HEK293T (cell line): ENCODE data around the gene OR11H6.
"Not testable (repeated sequence)": the region's sequence is repeated elsewhere in the genome, so short reads cannot be mapped to it uniquely, and the experiment has no call there.

Experiments used
- CTCF ChIA-PET: fragments of 350-600 bp; formaldehyde crosslinking; extraction: SDS; loops from one replicate; lab custom pipeline; 2021; ENCODE audit warnings: antibody characterized with exemption, inconsistent platforms; lab: Yijun Ruan, JAX
- POLR2A ChIA-PET: fragments of 350-600 bp; formaldehyde crosslinking; extraction: SDS; loops from one replicate; lab custom pipeline; 2020; ENCODE audit warnings: antibody characterized with exemption, inconsistent platforms; lab: Yijun Ruan, JAX
- DNase-seq: peaks from one replicate; pipeline ENCODE4 v3.0.0; 2012; ENCODE audit warnings: mixed read lengths; ENCODE audit errors: extremely low spot score
- ARNT ChIP-seq: fragments of 450-650 bp; IDR thresholded peaks from 2 replicates; pipeline ENCODE4 v1.6.1; 2017; ENCODE audit warnings: mild to moderate bottlenecking
- BHLHE40 ChIP-seq: fragments of 450-650 bp; IDR thresholded peaks from 2 replicates; pipeline ENCODE4 v1.6.1; 2016; ENCODE audit warnings: mild to moderate bottlenecking, moderate library complexity, borderline replicate concordance
- CTBP1 ChIP-seq: fragments of 450-650 bp; IDR thresholded peaks from 2 replicates; pipeline ENCODE4 v1.6.1; 2016; ENCODE audit warnings: borderline replicate concordance
- ELF4 ChIP-seq: fragments of 450-650 bp; IDR thresholded peaks from 2 replicates; pipeline ENCODE4 v1.6.1; 2017; ENCODE audit warnings: antibody characterized with exemption
- FOXA1 ChIP-seq: fragments of 450-650 bp; IDR thresholded peaks from 2 replicates; pipeline ENCODE4 v1.6.1; 2016; ENCODE audit warnings: mild to moderate bottlenecking
- FOXK2 ChIP-seq: fragments of 450-650 bp; IDR thresholded peaks from 2 replicates; pipeline ENCODE4 v1.6.1; 2016; ENCODE audit warnings: mild to moderate bottlenecking
- FOXM1 ChIP-seq: fragments of 450-650 bp; IDR thresholded peaks from 2 replicates; pipeline ENCODE4 v1.6.1; 2017; ENCODE audit warnings: mild to moderate bottlenecking, borderline replicate concordance
- HDGF ChIP-seq: fragments of 450-650 bp; IDR thresholded peaks from 2 replicates; pipeline ENCODE4 v1.6.1; 2017; ENCODE audit warnings: antibody characterized with exemption, borderline replicate concordance
- L3MBTL2 ChIP-seq: fragments of 450-650 bp; conservative IDR thresholded peaks from 2 replicates; pipeline ENCODE4 v1.6.1; 2016; ENCODE audit warnings: mild to moderate bottlenecking
- LEF1 ChIP-seq: fragments of 450-650 bp; IDR thresholded peaks from 2 replicates; pipeline ENCODE4 v1.6.1; 2017; ENCODE audit warnings: mild to moderate bottlenecking, borderline replicate concordance
- NFRKB ChIP-seq: fragments of 450-650 bp; IDR thresholded peaks from 2 replicates; pipeline ENCODE4 v1.6.1; 2016; ENCODE audit warnings: mild to moderate bottlenecking, moderate library complexity
- SP1 ChIP-seq: fragments of 450-650 bp; IDR thresholded peaks from 2 replicates; pipeline ENCODE4 v1.6.1; 2017
- SUZ12 ChIP-seq: fragments of 450-650 bp; IDR thresholded peaks from 2 replicates; pipeline ENCODE4 v1.6.1; 2016; ENCODE audit warnings: mild to moderate bottlenecking
- TARDBP ChIP-seq: fragments of 450-650 bp; IDR thresholded peaks from 2 replicates; pipeline ENCODE4 v1.6.1; 2016
- ZNF384 ChIP-seq: fragments of 450-650 bp; IDR thresholded peaks from 2 replicates; pipeline ENCODE4 v1.6.1; 2016
- TF ChIP-seq, protein P1 (sequence below): fragments of 450-650 bp; IDR thresholded peaks from 2 replicates; pipeline ENCODE4 v1.6.1; 2016

The OR11H6 gene

GRCh38 chr14:20198991-20199390, 24.5 kb upstream of the OR11H6 start:
- no peak for DNase-seq
- ChIA-PET CTCF (no interaction called here), POLR2A (no interaction called here)
- TF ChIP-seq CTBP1 (no peak), FOXK2 (no peak), L3MBTL2 (no peak), LEF1 (no peak), ARNT (no peak), SUZ12 (no peak), FOXM1 (no peak)
- TF ChIP-seq, protein P1, sequence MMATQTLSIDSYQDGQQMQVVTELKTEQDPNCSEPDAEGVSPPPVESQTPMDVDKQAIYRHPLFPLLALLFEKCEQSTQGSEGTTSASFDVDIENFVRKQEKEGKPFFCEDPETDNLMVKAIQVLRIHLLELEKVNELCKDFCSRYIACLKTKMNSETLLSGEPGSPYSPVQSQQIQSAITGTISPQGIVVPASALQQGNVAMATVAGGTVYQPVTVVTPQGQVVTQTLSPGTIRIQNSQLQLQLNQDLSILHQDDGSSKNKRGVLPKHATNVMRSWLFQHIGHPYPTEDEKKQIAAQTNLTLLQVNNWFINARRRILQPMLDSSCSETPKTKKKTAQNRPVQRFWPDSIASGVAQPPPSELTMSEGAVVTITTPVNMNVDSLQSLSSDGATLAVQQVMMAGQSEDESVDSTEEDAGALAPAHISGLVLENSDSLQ = no peak

DNA sequence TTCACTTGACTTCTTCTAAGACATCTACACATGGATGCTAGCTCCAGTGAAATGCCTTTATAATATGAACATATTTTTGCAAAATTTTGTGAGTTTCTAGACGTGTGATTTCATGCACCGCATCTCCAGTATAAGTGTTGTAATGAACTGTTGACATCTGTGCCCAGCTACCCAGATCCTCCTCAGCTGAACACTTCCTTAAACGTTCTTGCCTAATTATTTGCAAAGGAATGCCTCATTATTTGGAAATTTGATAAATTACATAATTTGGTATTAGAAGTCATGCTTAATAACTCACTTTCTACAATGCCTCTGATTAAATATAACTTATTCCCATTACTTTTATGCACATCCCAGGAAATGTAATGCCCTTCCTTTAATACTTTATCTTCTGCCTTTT, 18.8 kb upstream of the OR11H6 start:
- CTCF ChIA-PET = no interaction called here
- TF ChIP-seq BHLHE40 = no peak
- no peak for TF ChIP-seq HDGF
- TF ChIP-seq FOXA1 = no peak
- no peak for TF ChIP-seq ZNF384
- TF ChIP-seq L3MBTL2 = no peak
- no peak for DNase-seq
- POLR2A ChIA-PET = no interaction called here

GRCh38 chr14:20209595-20209994, 13.9 kb upstream of the OR11H6 start:
- TF ChIP-seq ZNF384 (no peak), TARDBP (no peak), SUZ12 (no peak), FOXA1 (no peak), ARNT (no peak), L3MBTL2 (no peak), FOXM1 (no peak), SP1 (no peak), LEF1 (no peak), FOXK2 (no peak), HDGF (no peak), BHLHE40 (no peak), CTBP1 (no peak), NFRKB (no peak), ELF4 (no peak)
- TF ChIP-seq, protein P1 = no peak
- CTCF ChIA-PET = no interaction called here
- DNase-seq = no peak
- POLR2A ChIA-PET = no interaction called here

- DNase-seq, CTCF ChIA-PET, POLR2A ChIA-PET: not testable (repeated sequence)
These were observed 11.1 kb upstream of the OR11H6 start for GRCh38 chr14:20212406-20212805.

- ChIA-PET CTCF (interaction anchor here (0.6 kb wide), 1 partner anchor 480 kb away, joined by 3 read pairs; no protein-coding TSS in a partner anchor), POLR2A (no interaction called here)
- no peak for DNase-seq
- TF ChIP-seq NFRKB (no peak), HDGF (no peak)
These were observed 8.3 kb upstream of the OR11H6 start for GRCh38 chr14:20215196-20215595.

DNA sequence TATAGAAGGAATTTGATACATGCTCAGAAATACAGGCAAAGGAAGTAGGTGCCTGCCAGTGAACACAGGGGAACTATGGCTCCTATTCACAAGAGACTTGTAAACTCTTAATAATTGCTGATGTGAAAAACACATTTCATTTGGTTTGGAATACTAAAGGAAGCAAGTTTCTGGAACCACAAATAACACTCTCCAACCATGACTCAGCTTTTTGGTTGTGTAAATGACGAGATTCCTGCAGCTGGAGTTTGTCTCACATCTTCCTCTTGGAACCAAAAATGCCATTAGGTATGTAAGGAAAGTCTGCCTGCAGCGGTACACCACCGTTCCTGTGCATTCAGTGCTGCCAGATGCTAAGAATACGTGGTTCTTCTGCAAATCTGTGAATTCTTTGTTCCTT, 4.5 kb upstream of the OR11H6 start:
- ChIA-PET POLR2A (no interaction called here), CTCF (no interaction called here)
- no peak for DNase-seq
- TF ChIP-seq BHLHE40 = no peak
- TF ChIP-seq HDGF = no peak
- TF ChIP-seq FOXM1 = no peak

DNA sequence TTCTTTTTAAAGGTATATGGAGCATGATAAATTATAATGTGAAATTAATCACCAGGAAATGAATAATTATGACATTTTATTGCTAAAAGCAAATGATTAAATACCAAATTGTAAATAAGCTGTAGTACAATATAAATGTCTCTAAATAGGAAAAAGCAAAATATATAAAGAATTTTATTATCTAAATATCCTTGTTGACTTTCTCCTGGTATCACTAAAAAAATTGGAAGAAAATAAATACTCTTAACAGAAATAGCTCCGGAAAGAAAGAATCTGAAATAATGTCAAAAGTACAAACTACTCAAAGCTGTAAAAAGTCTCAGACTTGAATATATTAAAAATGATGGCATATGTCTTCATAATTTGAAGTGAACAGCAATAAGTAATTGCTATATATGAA, 5.2 kb downstream of the OR11H6 start, which contains the start of gene OR11H7:
TSS of gene OR11H7 (plus strand) at position 301 of the 400 bp plus-strand sequence.
- TF ChIP-seq CTBP1 (no peak), ZNF384 (no peak), L3MBTL2 (no peak), ARNT (no peak), SUZ12 (no peak), FOXA1 (no peak), SP1 (no peak), HDGF (no peak), ELF4 (no peak), BHLHE40 (no peak), LEF1 (no peak), NFRKB (no peak)
- TF ChIP-seq, protein P1 = no peak
- no peak for DNase-seq
- ChIA-PET POLR2A (no interaction called here), CTCF (no interaction called here)

GRCh38 chr14:20235415-20235814, 11.9 kb downstream of the OR11H6 start:
- CTCF ChIA-PET, DNase-seq, POLR2A ChIA-PET: not testable (repeated sequence)
